ENCODE measurements around the gene LMAN1L.
A peak's percentile ranks its signal among the peaks of the same experiment; 100 is the strongest.

Gene LMAN1L

GRCh38 chr15:74794970-74795349, 17.7 kb upstream of the LMAN1L start:
- Histone ChIP-seq H4K91ac (ENCODE audit: low read depth, low read length, poor library complexity) (no peak overlapping the region), H2AK5ac (ENCODE audit: low read depth, low read length) (no peak overlapping the region), H3K36me3 (replicated peaks in 1 of 2; ENCODE audit: control insufficient read depth in 2 of 2, insufficient read depth in 2 of 2, low read length in 2 of 2) (peaks cover 18 to 33% of the 10 kb centered on the region in 2 donors), H2BK5ac (ENCODE audit: low read length) (no peak overlapping the region), H2BK12ac (ENCODE audit: low read length) (no peak overlapping the region), H3K23ac (ENCODE audit: low read depth, low read length, poor library complexity) (no peak overlapping the region), H3K27ac (replicated peaks; ENCODE audit: low read length) (no peak overlapping the region), H3K27me3 (ENCODE audit: control insufficient read depth in 3 of 3, insufficient read depth in 3 of 3, low read depth in 1 of 3, low read length in 3 of 3) (no peaks in the 10 kb centered on the region), H3K79me1 (ENCODE audit: low read depth, low read length) (peaks cover 15% of the 10 kb centered on the region), H3K4me2 (ENCODE audit: insufficient read depth, low read length, poor library complexity, severe bottlenecking) (no peak overlapping the region), H3K4ac (ENCODE audit: low read length) (no peak overlapping the region), H3K4me3 (ENCODE audit: low read length in 2 of 2) (no peak overlapping the region), H3K18ac (ENCODE audit: low read length) (no peak overlapping the region), H3K14ac (ENCODE audit: low read length) (no peak overlapping the region), H3K9me3 (replicated peaks in 1 of 2; ENCODE audit: control insufficient read depth in 2 of 2, insufficient read depth in 1 of 2, low read depth in 1 of 2, low read length in 2 of 2) (no peaks in the 10 kb centered on the region), H4K8ac (ENCODE audit: low read depth, low read length) (no peak overlapping the region), H2AFZ (ENCODE audit: low read length) (no peak overlapping the region), H3K9ac (ENCODE audit: low read depth, low read length, poor library complexity) (no peak overlapping the region), H2BK15ac (ENCODE audit: low read length) (no peak overlapping the region), H2BK120ac (ENCODE audit: low read depth, low read length) (no peak overlapping the region), H3K4me1 (ENCODE audit: control insufficient read depth in 2 of 2, insufficient read depth in 1 of 2, low read depth in 1 of 2, low read length in 2 of 2) (peaks cover 11% of the 10 kb centered on the region in 2 donors)
- WGBS, 2 donors (ENCODE audit: extremely low coverage in 2 of 2, insufficient read length in 2 of 2, insufficient replicate concordance in 1 of 2), result no CpG with 5 or more reads among the region's 9 CpGs
- DNase-seq (ENCODE audit: low spot score), result no peak

GRCh38 chr15:74795966-74796625, 16.5 kb upstream of the LMAN1L start:
- Histone ChIP-seq H2BK5ac (ENCODE audit: low read length) (no peak overlapping the region), H3K9me3 (replicated peaks in 1 of 2; ENCODE audit: control insufficient read depth in 2 of 2, insufficient read depth in 1 of 2, low read depth in 1 of 2, low read length in 2 of 2) (no peaks in the 10 kb centered on the region), H3K4me3 (ENCODE audit: low read length in 2 of 2) (no peak overlapping the region), H3K4me1 (ENCODE audit: control insufficient read depth in 2 of 2, insufficient read depth in 1 of 2, low read depth in 1 of 2, low read length in 2 of 2) (peaks cover 11% of the 10 kb centered on the region in 2 donors), H3K36me3 (replicated peaks in 1 of 2; ENCODE audit: control insufficient read depth in 2 of 2, insufficient read depth in 2 of 2, low read length in 2 of 2) (peaks cover 25 to 45% of the 10 kb centered on the region in 2 donors), H2BK15ac (ENCODE audit: low read length) (no peak overlapping the region), H3K14ac (ENCODE audit: low read length) (no peak overlapping the region), H3K9ac (ENCODE audit: low read depth, low read length, poor library complexity) (no peak overlapping the region), H2BK12ac (ENCODE audit: low read length) (no peak overlapping the region), H4K8ac (ENCODE audit: low read depth, low read length) (no peak overlapping the region), H2BK120ac (ENCODE audit: low read depth, low read length) (no peak overlapping the region), H2AK5ac (ENCODE audit: low read depth, low read length) (no peak overlapping the region), H3K79me1 (ENCODE audit: low read depth, low read length) (peaks cover 15% of the 10 kb centered on the region), H3K27ac (replicated peaks; ENCODE audit: low read length) (no peak overlapping the region), H3K18ac (ENCODE audit: low read length) (no peak overlapping the region), H3K23ac (ENCODE audit: low read depth, low read length, poor library complexity) (no peak overlapping the region), H4K91ac (ENCODE audit: low read depth, low read length, poor library complexity) (no peak overlapping the region), H3K27me3 (ENCODE audit: control insufficient read depth in 3 of 3, insufficient read depth in 3 of 3, low read depth in 1 of 3, low read length in 3 of 3) (no peaks in the 10 kb centered on the region), H3K4ac (ENCODE audit: low read length) (no peak overlapping the region), H2AFZ (ENCODE audit: low read length) (no peak overlapping the region), H3K4me2 (ENCODE audit: insufficient read depth, low read length, poor library complexity, severe bottlenecking) (no peak overlapping the region)
- WGBS, 2 donors (ENCODE audit: extremely low coverage in 2 of 2, insufficient read length in 2 of 2, insufficient replicate concordance in 1 of 2), result no CpG with 5 or more reads among the region's 14 CpGs
- DNase-seq (ENCODE audit: low spot score), result no peak

GRCh38 chr15:74798388-74799254, 14.0 kb upstream of the LMAN1L start:
- Histone ChIP-seq H2BK120ac (ENCODE audit: low read depth, low read length) (no peak overlapping the region), H4K8ac (ENCODE audit: low read depth, low read length) (peak overlapping the region; percentile 32), H3K23ac (ENCODE audit: low read depth, low read length, poor library complexity) (peak overlapping the region; percentile 2), H3K9me3 (replicated peaks in 1 of 2; ENCODE audit: control insufficient read depth in 2 of 2, insufficient read depth in 1 of 2, low read depth in 1 of 2, low read length in 2 of 2) (no peaks in the 10 kb centered on the region), H3K9ac (ENCODE audit: low read depth, low read length, poor library complexity) (peak overlapping the region; percentile 17), H3K27me3 (ENCODE audit: control insufficient read depth in 3 of 3, insufficient read depth in 3 of 3, low read depth in 1 of 3, low read length in 3 of 3) (no peaks in the 10 kb centered on the region), H3K14ac (ENCODE audit: low read length) (no peak overlapping the region), H3K4me2 (ENCODE audit: insufficient read depth, low read length, poor library complexity, severe bottlenecking) (peak overlapping the region; percentile 0), H2BK12ac (ENCODE audit: low read length) (peak overlapping the region; percentile 18), H2BK15ac (ENCODE audit: low read length) (no peak overlapping the region), H3K4me3 (ENCODE audit: low read length in 2 of 2) (no peak overlapping the region), H3K4me1 (ENCODE audit: control insufficient read depth in 2 of 2, insufficient read depth in 1 of 2, low read depth in 1 of 2, low read length in 2 of 2) (no peaks in the 10 kb centered on the region), H2BK5ac (ENCODE audit: low read length) (peak overlapping the region; percentile 31), H2AK5ac (ENCODE audit: low read depth, low read length) (no peak overlapping the region), H3K4ac (ENCODE audit: low read length) (no peak overlapping the region), H3K36me3 (replicated peaks in 1 of 2; ENCODE audit: control insufficient read depth in 2 of 2, insufficient read depth in 2 of 2, low read length in 2 of 2) (peaks cover 43 to 68% of the 10 kb centered on the region in 2 donors), H3K79me1 (ENCODE audit: low read depth, low read length) (peaks cover 16% of the 10 kb centered on the region), H3K27ac (replicated peaks; ENCODE audit: low read length) (no peak overlapping the region), H4K91ac (ENCODE audit: low read depth, low read length, poor library complexity) (no peak overlapping the region), H3K18ac (ENCODE audit: low read length) (peak overlapping the region; percentile 53), H2AFZ (ENCODE audit: low read length) (no peak overlapping the region)
- no peak for DNase-seq (ENCODE audit: low spot score)
- WGBS, 2 donors (ENCODE audit: extremely low coverage in 2 of 2, insufficient read length in 2 of 2, insufficient replicate concordance in 1 of 2), result no CpG with 5 or more reads among the region's 25 CpGs

- H3K4ac ChIP-seq (ENCODE audit: low read length), result no peak overlapping the region
- H3K4me1 ChIP-seq (ENCODE audit: control insufficient read depth in 2 of 2, insufficient read depth in 1 of 2, low read depth in 1 of 2, low read length in 2 of 2), result no peaks in the 10 kb centered on the region
- H3K9ac ChIP-seq (ENCODE audit: low read depth, low read length, poor library complexity), result no peak overlapping the region
- DNase-seq (ENCODE audit: low spot score), result no peak
- no peak overlapping the region for H2BK15ac ChIP-seq (ENCODE audit: low read length)
- peak overlapping the region; percentile 23 for H3K23ac ChIP-seq (ENCODE audit: low read depth, low read length, poor library complexity)
- no peak overlapping the region for H4K8ac ChIP-seq (ENCODE audit: low read depth, low read length)
- no peaks in the 10 kb centered on the region for H3K27me3 ChIP-seq (ENCODE audit: control insufficient read depth in 3 of 3, insufficient read depth in 3 of 3, low read depth in 1 of 3, low read length in 3 of 3)
- no CpG with 5 or more reads among the region's 16 CpGs for WGBS, 2 donors (ENCODE audit: extremely low coverage in 2 of 2, insufficient read length in 2 of 2, insufficient replicate concordance in 1 of 2)
- H2BK120ac ChIP-seq (ENCODE audit: low read depth, low read length), result no peak overlapping the region
- H3K9me3 ChIP-seq (replicated peaks in 1 of 2; ENCODE audit: control insufficient read depth in 2 of 2, insufficient read depth in 1 of 2, low read depth in 1 of 2, low read length in 2 of 2), result no peaks in the 10 kb centered on the region
- peaks cover 49 to 75% of the 10 kb centered on the region in 2 donors for H3K36me3 ChIP-seq (replicated peaks in 1 of 2; ENCODE audit: control insufficient read depth in 2 of 2, insufficient read depth in 2 of 2, low read length in 2 of 2)
- no peak overlapping the region for H2AFZ ChIP-seq (ENCODE audit: low read length)
- peak overlapping the region; percentile 28 for H3K18ac ChIP-seq (ENCODE audit: low read length)
- H3K4me2 ChIP-seq (ENCODE audit: insufficient read depth, low read length, poor library complexity, severe bottlenecking), result no peak overlapping the region
- H2BK12ac ChIP-seq (ENCODE audit: low read length), result no peak overlapping the region
- H3K14ac ChIP-seq (ENCODE audit: low read length), result no peak overlapping the region
- H3K79me1 ChIP-seq (ENCODE audit: low read depth, low read length), result peaks cover 16% of the 10 kb centered on the region
- no peak overlapping the region for H3K4me3 ChIP-seq (ENCODE audit: low read length in 2 of 2)
- peak overlapping the region; percentile 43 for H2BK5ac ChIP-seq (ENCODE audit: low read length)
- no peak overlapping the region for H4K91ac ChIP-seq (ENCODE audit: low read depth, low read length, poor library complexity)
- H2AK5ac ChIP-seq (ENCODE audit: low read depth, low read length), result no peak overlapping the region
- no peak overlapping the region for H3K27ac ChIP-seq (replicated peaks; ENCODE audit: low read length)
Measured at GRCh38 chr15:74799255-74799855, 13.3 kb upstream of the LMAN1L start.
